H1 (cell line): ENCODE measurements around the gene S100A11. TPM values are rescaled to one million over a fixed set of nuclear protein-coding genes. Genes with fewer than 3 reads are reported as not detected.

Source experiments
- CTCF ChIA-PET: fragments of 300-600 bp; sonication (Branson Sonifier 250); formaldehyde crosslinking; loops from one replicate; lab custom pipeline; 2021; ENCODE audit not compliant: partially characterized antibody; lab: Charles Lee
- POLR2A ChIA-PET: fragments of 300-600 bp; sonication (Branson Sonifier 250); formaldehyde crosslinking; loops from one replicate; lab custom pipeline; 2021; ENCODE audit warnings: inconsistent platforms; ENCODE audit not compliant: partially characterized antibody; lab: Charles Lee
- DNase-seq, 2 experiments: peaks; one replicate each; pipeline versions ENCODE4 v3.0.0 to v3.0.0-alpha.2; 2010 to 2022; ENCODE audit warnings: low spot score in 2 of 2, low read depth in 1 of 2, mixed read lengths in 1 of 2
- FAIRE-seq: peaks from 2 replicates; lab custom pipeline; 2011; peaks lifted over from hg19 to GRCh38; lab: Jason Lieb, UNC
- H2AFZ ChIP-seq: 2 replicates; pipeline ENCODE4 v1.8.1; 2012; ENCODE audit warnings: low read length, inconsistent platforms
- H2AK5ac ChIP-seq: 2 replicates; pipeline ENCODE4 v1.6.1; 2013; ENCODE audit warnings: low read depth, low read length
- H2BK120ac ChIP-seq: replicated peaks from 2 replicates; pipeline ENCODE3; 2013; ENCODE audit warnings: low read depth, low read length, inconsistent platforms
- H2BK12ac ChIP-seq: 2 replicates; pipeline ENCODE4 v1.6.1; 2013; ENCODE audit warnings: low read depth, low read length
- H2BK15ac ChIP-seq: 2 replicates; pipeline ENCODE4 v1.6.1; 2013; ENCODE audit warnings: low read length
- H2BK20ac ChIP-seq: 2 replicates; pipeline ENCODE4 v1.6.1; 2013; ENCODE audit warnings: low read length
- H2BK5ac ChIP-seq: 2 replicates; pipeline ENCODE4 v1.6.1; 2013; ENCODE audit warnings: low read depth, low read length
- H3K14ac ChIP-seq: 2 replicates; pipeline ENCODE4 v1.6.1; 2013; ENCODE audit warnings: inconsistent platforms; ENCODE audit not compliant: insufficient read length
- H3K18ac ChIP-seq: 2 replicates; pipeline ENCODE4 v1.6.1; 2013; ENCODE audit warnings: low read length; ENCODE audit errors: extremely low read depth
- H3K23ac ChIP-seq: 2 replicates; pipeline ENCODE4 v1.6.1; 2013; ENCODE audit warnings: inconsistent platforms; ENCODE audit not compliant: insufficient read length
- H3K23me2 ChIP-seq: 2 replicates; pipeline ENCODE4 v1.6.1; 2013; ENCODE audit warnings: low read depth, low read length
- H3K27ac ChIP-seq: 2 replicates; pipeline ENCODE4 v1.6.1; 2011; ENCODE audit warnings: low read depth, low read length, inconsistent platforms
- H3K27me3 ChIP-seq, 4 experiments: replicated peaks in 1 of 4; 1 replicate in 1 of 4; 2 replicates in 3 of 4; pipeline versions ENCODE4 v1.6.1 to v1.8.1; 2011 to 2013; ENCODE audit warnings: low read length in 3 of 4, mild to moderate bottlenecking in 3 of 4, inconsistent platforms in 2 of 4, mixed read lengths in 2 of 4, moderate library complexity in 1 of 4; ENCODE audit not compliant: control insufficient read depth in 3 of 4, insufficient read depth in 3 of 4; ENCODE audit errors: extremely low read depth in 1 of 4
- H3K36me3 ChIP-seq, 4 experiments: 2 replicates each; pipeline versions ENCODE4 v1.6.1 to v1.8.1; 2011 to 2013; ENCODE audit warnings: mild to moderate bottlenecking in 4 of 4, low read length in 3 of 4, moderate library complexity in 2 of 4, control low read depth in 1 of 4, inconsistent platforms in 1 of 4; ENCODE audit not compliant: insufficient read depth in 4 of 4, control insufficient read depth in 2 of 4
- H3K4ac ChIP-seq: replicated peaks from 2 replicates; pipeline ENCODE3; 2013; ENCODE audit warnings: low read length, low read depth, mixed read lengths, inconsistent platforms; ENCODE audit not compliant: insufficient read length
- H3K4me1 ChIP-seq, 4 experiments: replicated peaks in 1 of 4; 1 replicate in 1 of 4; 2 replicates in 3 of 4; pipeline versions ENCODE4 v1.6.1 to v1.8.1; 2011 to 2013; ENCODE audit warnings: low read length in 3 of 4, inconsistent platforms in 2 of 4, mixed read lengths in 1 of 4; ENCODE audit not compliant: insufficient read depth in 4 of 4, control insufficient read depth in 3 of 4
- H3K4me2 ChIP-seq, 2 experiments: 2 replicates each; pipeline versions ENCODE4 v1.6.1 to v1.8.1; 2011 to 2013; ENCODE audit warnings: low read depth in 2 of 2, low read length in 2 of 2, control low read depth in 1 of 2, inconsistent platforms in 1 of 2, mild to moderate bottlenecking in 1 of 2; ENCODE audit not compliant: insufficient read depth in 1 of 2
- H3K4me3 ChIP-seq, 4 experiments: fragments of 200-600, 300-600 bp in 1 of 4; sonication (generic), shearing (Covaris generic), sonication (Bioruptor Twin) in 1 of 4; 2 replicates each; pipeline versions ENCODE4 v1.5.1 to v1.8.1; 2011 to 2016; ENCODE audit warnings: low read length in 4 of 4, low read depth in 3 of 4, control low read depth in 2 of 4, inconsistent platforms in 2 of 4, mild to moderate bottlenecking in 2 of 4, mixed read lengths in 1 of 4, moderate library complexity in 1 of 4; ENCODE audit not compliant: insufficient read depth in 2 of 4; ENCODE audit errors: extremely low read depth in 1 of 4
- H3K56ac ChIP-seq: replicated peaks from 2 replicates; pipeline ENCODE3; 2013; ENCODE audit warnings: low read depth, mild to moderate bottlenecking, mixed read lengths, low read length, inconsistent platforms; ENCODE audit not compliant: insufficient read length
- H3K79me1 ChIP-seq: 2 replicates; pipeline ENCODE4 v1.6.1; 2013; ENCODE audit warnings: low read depth, low read length, control low read depth
- H3K79me2 ChIP-seq, 2 experiments: 2 replicates each; pipeline versions ENCODE4 v1.6.1 to v1.8.1; 2012 to 2013; ENCODE audit warnings: low read length in 2 of 2, mild to moderate bottlenecking in 2 of 2, inconsistent platforms in 1 of 2; ENCODE audit not compliant: insufficient read depth in 2 of 2, control insufficient read depth in 1 of 2
- H3K9ac ChIP-seq, 4 experiments: replicated peaks in 1 of 4; 1 replicate in 1 of 4; 2 replicates in 3 of 4; pipeline versions ENCODE4 v1.6.1 to v1.8.1; 2011 to 2013; ENCODE audit warnings: low read depth in 3 of 4, low read length in 3 of 4, control low read depth in 2 of 4, mild to moderate bottlenecking in 2 of 4, moderate library complexity in 2 of 4, inconsistent platforms in 1 of 4; ENCODE audit errors: extremely low read depth in 1 of 4
- H3K9me3 ChIP-seq, 2 experiments: 2 replicates each; pipeline versions ENCODE4 v1.6.1 to v1.8.1; 2012 to 2013; ENCODE audit warnings: mild to moderate bottlenecking in 2 of 2, moderate library complexity in 2 of 2, control low read depth in 1 of 2, inconsistent platforms in 1 of 2, low read depth in 1 of 2, low read length in 1 of 2, mixed read lengths in 1 of 2; ENCODE audit not compliant: insufficient read depth in 2 of 2
- H4K20me1 ChIP-seq, 2 experiments: replicated peaks in 1 of 2; 2 replicates each; pipeline versions ENCODE3 to v1.8.1; 2011 to 2013; ENCODE audit warnings: inconsistent platforms in 2 of 2, low read length in 2 of 2, mild to moderate bottlenecking in 1 of 2; ENCODE audit not compliant: insufficient read depth in 2 of 2, control insufficient read depth in 1 of 2
- H4K5ac ChIP-seq: 2 replicates; pipeline ENCODE4 v1.6.1; 2013; ENCODE audit warnings: low read length, low read depth, mixed read lengths, inconsistent platforms; ENCODE audit not compliant: insufficient read length
- H4K8ac ChIP-seq: 2 replicates; pipeline ENCODE4 v1.8.0; 2013; ENCODE audit warnings: mild to moderate bottlenecking, moderate library complexity, low read length, inconsistent platforms; ENCODE audit not compliant: insufficient read depth; ENCODE audit errors: extremely low read depth
- H4K91ac ChIP-seq: replicated peaks from 2 replicates; pipeline ENCODE3; 2013; ENCODE audit warnings: low read length, mixed read lengths, inconsistent platforms; ENCODE audit not compliant: insufficient read length
- BACH1 ChIP-seq: IDR thresholded peaks from 2 replicates; pipeline ENCODE4 v1.6.1; 2012; ENCODE audit warnings: low read length, improper control_type of control experiment
- BRCA1 ChIP-seq: IDR thresholded peaks from 2 replicates; pipeline ENCODE4 v1.6.1; 2012; ENCODE audit warnings: low read depth, low read length, improper control_type of control experiment
- CBX8 ChIP-seq: fragments of 300-800, 300-1000 bp; sonication (generic); IDR thresholded peaks from 2 replicates; pipeline ENCODE4 v1.7.1; 2016; ENCODE audit warnings: low read depth, low read length, borderline replicate concordance
- EGR1 ChIP-seq: IDR thresholded peaks from 2 replicates; pipeline ENCODE4 v1.6.1; 2011; ENCODE audit warnings: low read depth, low read length, borderline replicate concordance
- JUND ChIP-seq: IDR thresholded peaks from 2 replicates; pipeline ENCODE4 v1.6.1; 2011; ENCODE audit warnings: mild to moderate bottlenecking, improper control_type of control experiment, low read length
- PHF8 ChIP-seq: fragments of 200-600 bp; sonication (generic); conservative IDR thresholded peaks from 2 replicates; pipeline ENCODE4 v1.7.1; 2012; ENCODE audit warnings: low read depth, mild to moderate bottlenecking, inconsistent platforms, low read length, moderate library complexity
- RNF2 ChIP-seq: fragments of 200-900, 300-1000 bp; sonication (generic); IDR thresholded peaks from 2 replicates; pipeline ENCODE4 v1.7.1; 2016; ENCODE audit warnings: borderline replicate concordance, low read depth, mild to moderate bottlenecking, antibody characterized with exemption, low read length; ENCODE audit not compliant: poor library complexity, severe bottlenecking; ENCODE audit errors: missing control alignments
- RXRA ChIP-seq: IDR thresholded peaks from 2 replicates; pipeline ENCODE4 v1.6.1; 2011; ENCODE audit warnings: low read depth, mild to moderate bottlenecking, low read length, moderate library complexity; ENCODE audit not compliant: insufficient read depth
- WGBS, 2 experiments: shearing (Covaris generic) in 1 of 2; methylation state at CpG; one replicate each; pipeline versions ENCODE4 v1.1.6 to v1.1.7; 2013 to 2015; ENCODE audit warnings: low lambda C conversion rate in 2 of 2, mixed read lengths in 2 of 2, inconsistent platforms in 1 of 2, low coverage in 1 of 2, missing lambda C conversion rate in 1 of 2; ENCODE audit not compliant: insufficient replicate concordance in 2 of 2, insufficient coverage in 1 of 2, insufficient read length in 1 of 2; ENCODE audit errors: extremely low coverage in 1 of 2, missing lambda C conversion rate in 1 of 2; 5-methylcytosine and 5-hydroxymethylcytosine counted together
- polyA plus RNA-seq, 7 experiments: library from polyadenylated mRNA; depleted of rRNA in 3 of 7; stranded (reverse) in 5 of 7; unstranded in 2 of 7; fragments of >200 nt in 5 of 7; fragments of 200-250 nt in 2 of 7; gene quantifications; 1 replicate in 5 of 7; 2 replicates in 1 of 7; 4 replicates in 1 of 7; pipeline versions ENCODE4 v1.2.1 to v1.2.3, GENCODE V29; 2011 to 2013; ENCODE audit warnings: missing spikeins in 2 of 7, mixed read lengths in 2 of 7
- total RNA-seq: library from RNA; stranded (reverse); fragmentation: NEBNext Ultra II Directional; extraction: Animal tissue kit (Norgen Biotek cat#: 25700); gene quantifications from 2 replicates; pipeline ENCODE4 v1.2.1, GENCODE V29; 2021
- TF ChIP-seq, protein P1 (sequence below), 3 experiments: IDR thresholded peaks; 1 replicate in 2 of 3; 2 replicates in 1 of 3; pipeline versions ENCODE4 v1.5.1 to v1.6.1; 2011; ENCODE audit warnings: low read length in 3 of 3, mild to moderate bottlenecking in 3 of 3, inconsistent platforms in 2 of 3, low read depth in 1 of 3, moderate library complexity in 1 of 3; ENCODE audit not compliant: insufficient read depth in 1 of 3; ENCODE audit errors: control extremely low read depth in 1 of 3

Gene S100A11
- total and polyA plus RNA-seq, 2 of the 8 experiments (the other 6 are each of a cell fraction or from before 2014, with no cell fraction given): 120 to 343 TPM

DNA sequence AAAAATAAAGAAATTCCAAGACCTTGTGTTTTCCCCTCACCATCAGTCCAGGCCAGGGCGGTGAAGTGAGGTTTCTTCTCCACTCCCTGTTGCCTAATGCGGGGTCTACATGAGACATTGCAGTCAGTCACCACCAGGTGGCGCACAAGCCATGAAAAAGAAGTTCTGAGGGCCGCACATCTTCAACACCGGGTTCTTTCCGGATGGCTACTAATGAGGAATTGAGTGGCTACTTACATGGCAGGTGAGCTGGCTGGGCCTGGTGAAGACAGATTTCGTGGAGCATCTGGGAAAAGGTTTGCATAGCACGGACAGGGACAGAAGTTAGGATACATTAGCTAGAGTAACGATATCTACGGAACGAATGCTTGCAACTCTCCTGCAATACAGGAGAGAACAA is 15.8 kb upstream of the S100A11 start:
- Histone ChIP-seq H4K8ac (no peak overlapping the region), H3K14ac (no peak overlapping the region), H4K91ac (no peak overlapping the region), H3K4me3 (no peak overlapping the region), H3K36me3 (no peaks in the 10 kb centered on the region), H3K56ac (no peak overlapping the region), H3K4me1 (peaks cover 1 to 9% (median 8%) of the 10 kb centered on the region in 4 experiments; a peak in 5 of 7 replicates), H3K79me1 (no peaks in the 10 kb centered on the region), H2BK20ac (no peak overlapping the region), H2AFZ (no peak overlapping the region), H2BK12ac (no peak overlapping the region), H2BK5ac (no peak overlapping the region), H3K27me3 (no peaks in the 10 kb centered on the region; a peak in 1 of 7 replicates), H3K23ac (no peak overlapping the region), H3K23me2 (no peaks in the 10 kb centered on the region; the same call in 1 of the 2 replicates), H2BK120ac (no peak overlapping the region), H3K4me2 (no peak overlapping the region), H4K20me1 (no peaks in the 10 kb centered on the region), H4K5ac (no peak overlapping the region), H2AK5ac (no peak overlapping the region), H3K9ac (no peak overlapping the region), H3K27ac (no peak overlapping the region), H3K79me2 (no peaks in the 10 kb centered on the region), H3K4ac (no peak overlapping the region), H3K18ac (no peak overlapping the region), H3K9me3 (no peaks in the 10 kb centered on the region), H2BK15ac (no peak overlapping the region; the same call in 1 of the 2 replicates)
- POLR2A ChIA-PET: no interaction called here
- DNase-seq (peak; percentile 54 to 94), FAIRE-seq (peak; percentile 94)
- WGBS, 2 experiments: 31% methylated on average over 11 of the region's 11 CpGs; no CpG with 5 or more reads in 1 of the 2 experiments
- CTCF ChIA-PET: interaction anchor here (0.7 to 4.1 kb wide), 32 partner anchors 9 to 1168 kb away, joined by 3 to 21 read pairs (median 4); partner anchors contain the start of gene TCHHL1
- TF ChIP-seq EGR1: no peak
- TF ChIP-seq, protein P1, sequence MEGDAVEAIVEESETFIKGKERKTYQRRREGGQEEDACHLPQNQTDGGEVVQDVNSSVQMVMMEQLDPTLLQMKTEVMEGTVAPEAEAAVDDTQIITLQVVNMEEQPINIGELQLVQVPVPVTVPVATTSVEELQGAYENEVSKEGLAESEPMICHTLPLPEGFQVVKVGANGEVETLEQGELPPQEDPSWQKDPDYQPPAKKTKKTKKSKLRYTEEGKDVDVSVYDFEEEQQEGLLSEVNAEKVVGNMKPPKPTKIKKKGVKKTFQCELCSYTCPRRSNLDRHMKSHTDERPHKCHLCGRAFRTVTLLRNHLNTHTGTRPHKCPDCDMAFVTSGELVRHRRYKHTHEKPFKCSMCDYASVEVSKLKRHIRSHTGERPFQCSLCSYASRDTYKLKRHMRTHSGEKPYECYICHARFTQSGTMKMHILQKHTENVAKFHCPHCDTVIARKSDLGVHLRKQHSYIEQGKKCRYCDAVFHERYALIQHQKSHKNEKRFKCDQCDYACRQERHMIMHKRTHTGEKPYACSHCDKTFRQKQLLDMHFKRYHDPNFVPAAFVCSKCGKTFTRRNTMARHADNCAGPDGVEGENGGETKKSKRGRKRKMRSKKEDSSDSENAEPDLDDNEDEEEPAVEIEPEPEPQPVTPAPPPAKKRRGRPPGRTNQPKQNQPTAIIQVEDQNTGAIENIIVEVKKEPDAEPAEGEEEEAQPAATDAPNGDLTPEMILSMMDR (IDR thresholded peaks at IDR 0.05; ENCODE audit: control extremely low read depth in 1 of 3, insufficient read depth in 1 of 3, low read depth in 1 of 3, low read length in 3 of 3): peak; percentile 83 to 91 (median 88)
- TF ChIP-seq JUND: no peak
- no peak for TF ChIP-seq BRCA1
- TF ChIP-seq RXRA: no peak
- no peak for TF ChIP-seq BACH1
- no peak for TF ChIP-seq CBX8
- TF ChIP-seq PHF8: no peak
- TF ChIP-seq RNF2: no peak
